NB4 (cell line): ENCODE results near the gene PLK2.

Source experiments
- DNase-seq: peaks from one replicate; pipeline ENCODE4 v3.0.0; 2010; ENCODE audit warnings: low read depth
- H3K4me3 ChIP-seq: one replicate; pipeline ENCODE4 v1.5.1; 2011; ENCODE audit warnings: mild to moderate bottlenecking, low read depth, low read length, moderate library complexity
- MYC ChIP-seq: IDR thresholded peaks from 2 replicates; pipeline ENCODE4 v1.6.1; 2011; ENCODE audit warnings: low read depth, low read length
- POLR2A ChIP-seq: IDR thresholded peaks from 2 replicates; pipeline ENCODE4 v1.6.1; 2011; ENCODE audit warnings: mild to moderate bottlenecking; ENCODE audit not compliant: insufficient read length; ENCODE audit errors: extremely low read depth
- TF ChIP-seq, protein P1 (sequence below): IDR thresholded peaks from one replicate; pipeline ENCODE4 v1.5.1; 2012; ENCODE audit warnings: low read depth, low read length
- TF ChIP-seq, protein P2 (sequence below): IDR thresholded peaks from 2 replicates; pipeline ENCODE4 v1.6.1; 2011; ENCODE audit warnings: low read depth, low read length

Gene PLK2

DNA sequence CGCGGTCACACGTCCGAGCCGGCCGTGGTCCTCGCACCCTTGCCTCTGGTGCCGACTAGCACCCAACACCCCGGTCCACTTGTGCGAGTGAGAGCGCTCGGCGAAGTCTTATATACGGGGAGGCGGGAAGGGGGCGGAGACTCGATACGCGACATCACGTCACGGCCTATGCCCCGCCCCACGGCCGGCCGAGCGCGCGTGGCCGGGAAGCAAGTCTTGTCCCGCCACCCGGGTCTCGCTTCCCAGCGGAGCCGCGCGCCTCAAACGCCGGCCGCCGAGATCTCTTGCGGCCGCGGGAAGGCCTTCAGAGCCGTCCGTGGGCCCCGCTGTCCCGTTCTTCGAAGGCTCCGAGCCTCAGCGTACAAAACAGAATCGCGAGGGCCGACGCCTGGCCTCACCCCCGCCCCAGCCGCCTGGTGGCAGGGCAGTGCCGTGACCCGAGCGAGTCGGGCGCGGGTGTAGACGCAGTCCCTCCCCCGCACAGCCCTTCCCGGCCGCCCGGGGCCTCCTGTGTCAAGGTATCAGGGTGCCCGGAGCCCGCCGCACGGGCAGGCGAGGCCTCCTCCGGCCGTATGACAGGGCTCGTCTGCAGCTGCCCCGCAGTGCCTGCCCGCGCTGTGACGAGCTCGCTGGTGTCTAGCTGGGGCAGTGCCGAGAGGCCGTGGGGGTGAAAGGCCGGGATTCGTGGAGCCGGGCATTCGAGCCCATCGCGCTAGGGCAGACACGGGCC, at the start of gene PLK2:
TSS of gene PLK2 (minus strand) at position 85 of the 730 bp plus-strand sequence. CDS start 127 bp downstream, outside the sequence.
- TF ChIP-seq POLR2A (no peak), MYC (no peak)
- TF ChIP-seq, protein P1, sequence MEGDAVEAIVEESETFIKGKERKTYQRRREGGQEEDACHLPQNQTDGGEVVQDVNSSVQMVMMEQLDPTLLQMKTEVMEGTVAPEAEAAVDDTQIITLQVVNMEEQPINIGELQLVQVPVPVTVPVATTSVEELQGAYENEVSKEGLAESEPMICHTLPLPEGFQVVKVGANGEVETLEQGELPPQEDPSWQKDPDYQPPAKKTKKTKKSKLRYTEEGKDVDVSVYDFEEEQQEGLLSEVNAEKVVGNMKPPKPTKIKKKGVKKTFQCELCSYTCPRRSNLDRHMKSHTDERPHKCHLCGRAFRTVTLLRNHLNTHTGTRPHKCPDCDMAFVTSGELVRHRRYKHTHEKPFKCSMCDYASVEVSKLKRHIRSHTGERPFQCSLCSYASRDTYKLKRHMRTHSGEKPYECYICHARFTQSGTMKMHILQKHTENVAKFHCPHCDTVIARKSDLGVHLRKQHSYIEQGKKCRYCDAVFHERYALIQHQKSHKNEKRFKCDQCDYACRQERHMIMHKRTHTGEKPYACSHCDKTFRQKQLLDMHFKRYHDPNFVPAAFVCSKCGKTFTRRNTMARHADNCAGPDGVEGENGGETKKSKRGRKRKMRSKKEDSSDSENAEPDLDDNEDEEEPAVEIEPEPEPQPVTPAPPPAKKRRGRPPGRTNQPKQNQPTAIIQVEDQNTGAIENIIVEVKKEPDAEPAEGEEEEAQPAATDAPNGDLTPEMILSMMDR = no peak
- TF ChIP-seq, protein P2, sequence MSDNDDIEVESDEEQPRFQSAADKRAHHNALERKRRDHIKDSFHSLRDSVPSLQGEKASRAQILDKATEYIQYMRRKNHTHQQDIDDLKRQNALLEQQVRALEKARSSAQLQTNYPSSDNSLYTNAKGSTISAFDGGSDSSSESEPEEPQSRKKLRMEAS = no peak
- peak; percentile 73 for DNase-seq
- H3K4me3 ChIP-seq = peak within 1 kb of the TSS; percentile 35

DNA sequence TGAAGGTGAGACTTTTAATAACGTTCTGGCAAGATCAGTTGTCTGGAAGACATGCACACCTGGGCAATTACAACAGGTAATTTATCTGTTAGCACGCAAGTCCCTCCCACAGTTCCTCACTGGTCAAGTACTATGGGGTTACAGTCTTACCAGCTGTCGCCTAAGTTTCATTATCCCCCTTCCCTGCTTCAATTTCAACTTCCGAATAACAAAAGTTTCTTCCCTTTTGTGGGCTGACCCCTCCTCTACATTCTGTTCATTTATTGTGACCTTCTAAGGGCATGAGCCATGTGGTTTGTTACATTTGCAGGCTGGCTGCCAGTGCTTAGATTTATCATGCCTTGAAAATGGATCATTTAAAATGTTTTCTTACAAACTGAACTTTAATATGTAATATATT, 47.8 kb upstream of the PLK2 start:
- H3K4me3 ChIP-seq = no peak overlapping the region
- TF ChIP-seq, protein P1 = no peak
- TF ChIP-seq POLR2A = no peak
- TF ChIP-seq, protein P2 = no peak
- no peak for TF ChIP-seq MYC
- DNase-seq = no peak

DNA sequence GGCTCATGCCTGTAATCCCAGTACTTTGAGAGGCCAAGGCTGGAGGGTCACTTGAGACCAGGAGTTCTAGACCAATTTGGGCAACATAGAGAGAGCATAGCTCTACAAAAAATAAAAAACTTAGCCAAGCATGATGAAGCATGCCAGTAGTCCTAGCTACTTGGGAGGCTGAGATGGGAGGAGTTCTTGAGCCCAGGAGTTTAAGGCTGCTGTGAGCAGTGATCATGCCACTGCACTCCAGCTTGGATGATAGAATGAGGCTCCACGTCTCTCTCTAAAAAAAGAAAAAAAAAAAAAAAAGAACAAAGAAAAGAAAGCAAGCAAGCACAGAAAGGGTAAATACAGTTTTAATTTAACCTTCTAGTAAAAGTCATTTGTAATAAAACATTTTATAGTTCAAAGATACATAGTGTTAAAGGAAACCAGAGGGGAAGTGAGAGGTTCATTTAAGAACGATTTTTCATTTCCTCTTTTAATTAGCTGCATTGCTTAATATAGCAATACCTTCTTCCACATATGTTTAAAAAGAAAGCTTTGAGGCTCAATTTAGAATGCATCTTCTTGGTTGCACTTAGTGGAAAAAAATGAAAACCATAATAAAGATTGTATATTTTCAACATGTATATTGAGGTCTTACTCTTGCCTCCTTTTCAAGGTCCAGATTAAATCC, 46.2 kb upstream of the PLK2 start:
- TF ChIP-seq, protein P1 = no peak
- TF ChIP-seq POLR2A (no peak), MYC (no peak)
- TF ChIP-seq, protein P2 = no peak
- no peak for DNase-seq
- no peak overlapping the region for H3K4me3 ChIP-seq

DNA sequence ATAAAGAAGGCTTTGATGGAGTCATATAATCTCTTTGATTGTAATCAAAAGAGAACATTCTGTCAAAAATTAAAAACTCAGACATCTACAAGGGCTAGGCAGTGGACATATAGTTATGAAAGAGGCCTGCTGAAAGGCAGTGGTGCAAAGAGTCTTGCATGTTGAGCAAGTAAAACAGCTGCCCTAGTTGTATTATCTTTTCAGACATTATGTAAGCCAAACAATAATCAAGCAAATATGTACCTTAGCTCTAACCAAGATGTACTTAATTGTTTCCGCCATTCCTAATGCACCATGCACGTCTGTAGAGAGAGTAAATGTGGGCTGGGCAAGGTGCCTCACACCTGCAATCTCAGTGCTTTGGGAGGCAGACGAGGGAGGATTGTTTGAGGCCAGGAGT, 45.6 kb upstream of the PLK2 start:
- DNase-seq = no peak

DNA sequence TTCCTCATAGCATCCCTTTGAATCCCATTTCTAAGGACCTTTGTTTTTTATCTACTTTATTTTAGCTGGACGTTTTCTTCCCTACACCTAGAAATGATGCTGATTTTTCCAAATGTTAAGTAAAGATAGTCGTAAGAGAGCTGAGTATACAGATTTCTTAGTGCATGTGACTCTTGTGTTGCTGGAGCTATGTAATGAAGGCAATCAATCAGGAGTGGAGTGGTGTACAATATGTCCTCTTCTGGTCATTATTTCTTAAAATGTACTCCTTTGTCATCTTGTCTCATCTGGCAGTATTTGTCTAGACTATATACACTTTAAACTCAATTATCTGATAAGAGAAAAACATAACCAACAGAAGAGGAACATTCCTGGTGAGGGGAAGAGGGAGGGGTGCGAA, 44.9 kb upstream of the PLK2 start:
- no peak for DNase-seq
- no peak for TF ChIP-seq MYC
- TF ChIP-seq, protein P2 = no peak
- TF ChIP-seq POLR2A = no peak
- TF ChIP-seq, protein P1 = no peak
- no peak overlapping the region for H3K4me3 ChIP-seq

More for the DNA sequence above, 45.6 kb upstream of the PLK2 start:
- H3K4me3 ChIP-seq = no peak overlapping the region
- no peak for TF ChIP-seq MYC
- TF ChIP-seq, protein P1 = no peak
- TF ChIP-seq, protein P2 = no peak
- TF ChIP-seq POLR2A = no peak
